GM18502 (cell line): ENCODE results near the gene MCL1.

Experiments
- ATAC-seq: cut with Tn5 transposase; IDR thresholded peaks from one replicate; pipeline ENCODE4 v1.9.1; 2021; ENCODE audit warnings: mild to moderate bottlenecking; ENCODE audit not compliant: unreplicated experiment, poor library complexity

MCL1 gene

DNA sequence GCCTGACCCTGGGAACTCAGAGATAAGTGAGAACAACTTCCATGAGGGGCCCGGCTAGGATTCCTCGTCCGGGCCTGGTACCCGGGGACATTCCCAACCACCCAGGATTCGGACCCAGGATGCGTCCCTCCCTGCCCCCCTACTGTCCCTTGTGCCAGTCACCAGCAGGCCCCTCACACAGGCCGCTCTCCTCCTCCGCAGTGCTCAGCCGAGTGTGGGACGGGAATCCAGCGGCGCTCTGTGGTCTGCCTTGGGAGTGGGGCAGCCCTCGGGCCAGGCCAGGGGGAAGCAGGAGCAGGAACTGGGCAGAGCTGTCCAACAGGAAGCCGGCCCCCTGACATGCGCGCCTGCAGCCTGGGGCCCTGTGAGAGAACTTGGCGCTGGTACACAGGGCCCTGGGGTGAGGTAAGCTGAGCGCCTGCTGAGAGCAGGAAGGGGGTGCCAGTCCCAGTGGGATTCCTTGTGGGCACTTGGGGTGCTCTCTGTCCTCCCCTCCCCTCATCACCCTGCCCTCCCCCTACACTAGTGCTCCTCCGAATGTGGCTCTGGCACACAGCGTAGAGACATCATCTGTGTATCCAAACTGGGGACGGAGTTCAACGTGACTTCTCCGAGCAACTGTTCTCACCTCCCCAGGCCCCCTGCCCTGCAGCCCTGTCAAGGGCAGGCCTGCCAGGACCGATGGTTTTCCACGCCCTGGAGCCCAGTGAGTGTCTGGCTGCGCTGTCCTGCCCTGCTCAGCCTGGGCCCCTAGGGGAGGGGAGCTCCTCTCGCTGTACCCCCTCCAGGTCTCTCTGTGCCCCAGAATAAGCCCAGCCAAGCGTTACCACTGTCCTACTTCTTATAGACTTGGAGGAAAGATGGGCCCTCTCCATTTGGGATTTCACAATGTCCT, 20.4 kb downstream of the MCL1 start:
- ATAC-seq: no peak

- no peak for ATAC-seq
These were observed 21.1 kb downstream of the MCL1 start for GRCh38 chr1:150558303-150558704.

GRCh38 chr1:150557813-150558212, 21.6 kb downstream of the MCL1 start:
- ATAC-seq: no peak

GRCh38 chr1:150557065-150557600, 22.3 kb downstream of the MCL1 start:
- ATAC-seq: no peak

GRCh38 chr1:150555971-150556865, 23.2 kb downstream of the MCL1 start:
- ATAC-seq: no peak

DNA sequence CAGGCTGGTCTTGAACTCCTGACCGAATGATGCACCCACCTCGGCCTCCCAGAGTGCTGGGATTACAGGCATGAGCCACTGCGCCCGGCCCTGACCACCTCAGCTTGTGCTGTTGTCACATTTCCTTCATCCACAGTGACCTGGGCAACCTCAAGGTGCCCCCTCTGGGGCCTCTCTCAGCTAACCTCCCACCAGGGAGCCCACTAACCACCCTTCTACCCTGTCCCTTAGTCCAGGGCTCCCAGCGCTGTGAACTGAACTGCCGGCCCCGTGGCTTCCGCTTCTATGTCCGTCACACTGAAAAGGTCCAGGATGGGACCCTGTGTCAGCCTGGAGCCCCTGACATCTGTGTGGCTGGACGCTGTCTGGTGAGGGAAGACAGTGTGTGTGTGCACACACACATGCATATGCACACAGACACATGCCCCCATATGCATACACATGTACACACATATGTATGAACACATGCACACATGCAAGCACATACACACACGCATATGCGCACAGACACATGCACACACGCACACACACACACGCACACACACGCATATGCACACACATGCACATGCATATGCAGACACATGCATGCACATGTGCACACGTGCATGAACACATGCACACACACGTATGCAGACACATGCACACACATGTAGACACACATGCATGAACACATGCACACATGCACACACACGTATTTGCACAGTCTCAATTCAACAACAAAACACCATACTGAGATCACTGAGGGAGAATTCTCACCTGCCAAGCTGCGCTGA, 24.0 kb downstream of the MCL1 start:
- ATAC-seq: no peak

GRCh38 chr1:150554086-150554452, 25.3 kb downstream of the MCL1 start:
- no peak for ATAC-seq

DNA sequence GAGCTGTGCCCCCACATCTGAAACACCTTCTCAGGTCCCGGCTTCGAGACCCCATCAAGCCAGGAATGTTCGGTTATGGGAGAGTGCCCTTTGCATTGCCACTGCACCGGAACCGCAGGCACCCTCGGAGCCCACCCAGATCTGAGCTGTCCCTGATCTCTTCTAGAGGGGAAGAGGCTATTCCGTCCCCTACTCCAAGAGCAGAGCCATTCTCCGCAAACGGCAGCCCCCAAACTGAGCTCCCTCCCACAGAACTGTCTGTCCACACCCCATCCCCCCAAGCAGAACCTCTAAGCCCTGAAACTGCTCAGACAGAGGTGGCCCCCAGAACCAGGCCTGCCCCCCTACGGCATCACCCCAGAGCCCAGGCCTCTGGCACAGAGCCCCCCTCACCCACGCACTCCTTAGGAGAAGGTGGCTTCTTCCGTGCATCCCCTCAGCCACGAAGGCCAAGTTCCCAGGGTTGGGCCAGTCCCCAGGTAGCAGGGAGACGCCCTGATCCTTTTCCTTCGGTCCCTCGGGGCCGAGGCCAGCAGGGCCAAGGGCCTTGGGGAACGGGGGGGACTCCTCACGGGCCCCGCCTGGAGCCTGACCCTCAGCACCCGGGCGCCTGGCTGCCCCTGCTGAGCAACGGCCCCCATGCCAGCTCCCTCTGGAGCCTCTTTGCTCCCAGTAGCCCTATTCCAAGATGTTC, 25.9 kb downstream of the MCL1 start:
- ATAC-seq: no peak

DNA sequence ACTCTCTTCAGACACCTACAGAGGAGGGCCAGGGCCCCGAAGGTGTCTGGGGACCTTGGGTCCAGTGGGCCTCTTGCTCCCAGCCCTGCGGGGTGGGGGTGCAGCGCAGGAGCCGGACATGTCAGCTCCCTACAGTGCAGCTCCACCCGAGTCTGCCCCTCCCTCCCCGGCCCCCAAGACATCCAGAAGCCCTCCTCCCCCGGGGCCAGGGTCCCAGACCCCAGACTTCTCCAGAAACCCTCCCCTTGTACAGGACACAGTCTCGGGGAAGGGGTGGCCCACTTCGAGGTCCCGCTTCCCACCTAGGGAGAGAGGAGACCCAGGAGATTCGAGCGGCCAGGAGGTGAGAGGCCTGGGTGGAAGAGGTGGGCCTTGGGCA, 26.5 kb downstream of the MCL1 start:
- no peak for ATAC-seq

GRCh38 chr1:150552128-150552910, 27.1 kb downstream of the MCL1 start:
- ATAC-seq: no peak

GRCh38 chr1:150551784-150552127, 27.7 kb downstream of the MCL1 start:
- no peak for ATAC-seq

GRCh38 chr1:150551051-150551783, 28.2 kb downstream of the MCL1 start:
- ATAC-seq: no peak

- ATAC-seq: no peak
These were observed 29.0 kb downstream of the MCL1 start for GRCh38 chr1:150550222-150551050.

GRCh38 chr1:150549496-150550221, 29.8 kb downstream of the MCL1 start:
- peak; percentile 19 for ATAC-seq

DNA sequence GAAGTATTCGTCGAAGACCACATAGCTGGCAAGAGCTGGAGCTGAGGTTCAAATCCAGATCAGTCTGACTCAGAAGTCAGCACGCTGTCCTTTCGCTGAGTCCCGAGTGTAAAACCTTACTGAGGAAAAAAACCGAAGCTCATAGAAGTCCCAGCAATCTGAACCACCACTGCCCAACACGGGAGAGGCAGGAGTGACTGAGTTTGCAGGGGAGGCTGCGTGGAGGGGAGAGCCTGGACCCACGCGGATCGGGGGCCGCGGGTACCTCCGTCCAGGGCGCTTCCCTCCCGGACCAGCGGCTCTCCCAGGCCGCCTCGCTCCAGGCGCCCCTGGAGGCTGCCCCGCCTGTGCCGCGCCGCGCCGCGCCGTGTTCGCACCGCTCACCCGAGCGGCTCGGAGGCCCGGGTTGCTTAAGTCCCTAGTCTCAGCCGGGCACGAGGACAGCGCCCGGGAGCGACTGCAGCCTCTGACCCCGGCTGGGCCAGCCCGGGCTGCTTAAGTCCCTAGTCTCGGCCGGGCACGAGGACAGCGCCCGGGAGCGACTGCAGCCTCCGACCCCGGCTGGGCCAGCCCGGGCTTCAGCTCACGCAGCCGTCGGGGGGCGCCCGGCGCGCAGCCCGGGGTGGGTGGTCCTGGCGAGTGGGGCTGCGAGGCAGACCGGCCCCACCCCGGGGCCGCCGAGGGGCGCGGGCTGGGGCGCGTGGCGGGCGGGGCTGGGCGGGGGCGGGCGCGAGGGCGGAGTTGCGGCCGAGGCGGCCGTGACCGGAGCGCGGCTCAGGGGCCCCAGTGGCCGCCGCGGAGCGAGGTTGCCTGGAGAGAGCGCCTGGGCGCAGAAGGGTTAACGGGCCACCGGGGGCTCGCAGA, 30.5 kb downstream of the MCL1 start, which contains the start of gene ADAMTSL4:
Gene ADAMTSL4, plus strand, starts transcription at position 777 of the 864 bp plus-strand sequence. CDS start 2,881 bp downstream, outside the sequence.
- peak; percentile 53 for ATAC-seq

DNA sequence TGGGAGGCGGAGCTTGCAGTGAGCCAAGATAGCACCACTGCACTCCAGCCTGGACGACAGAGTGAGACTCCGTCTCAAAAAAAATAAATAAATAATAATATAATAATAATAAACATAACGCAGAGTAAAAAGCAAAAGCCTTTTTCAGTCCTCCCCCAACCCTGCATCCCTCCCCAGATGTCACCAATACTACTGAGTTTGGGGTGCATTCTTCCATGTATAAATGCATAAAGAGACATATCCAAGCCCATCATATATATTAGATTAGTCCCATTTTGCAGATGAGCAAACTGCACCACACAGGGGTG, 31.1 kb downstream of the MCL1 start:
- ATAC-seq: no peak
